B cell (primary cell): ENCODE results near the gene REEP6. TPM values are rescaled to one million over a fixed set of nuclear protein-coding genes. Genes with fewer than 3 reads are reported as not detected.
A peak's percentile ranks its signal among the peaks of the same experiment; 100 is the strongest.

Experiments used
- ATAC-seq: fragments of 200-7000 bp; cut with Tn5 transposase; one replicate; pipeline ENCODE4 v1.10.0; 2021; ENCODE audit warnings: low read depth, mild to moderate bottlenecking, moderate number of reproducible peaks, moderate library complexity
- CTCF ChIA-PET: fragments of 350-600 bp; sonication (Branson Sonifier 250); formaldehyde crosslinking; loops from one replicate; lab custom pipeline; 2021; ENCODE audit warnings: antibody characterized with exemption, inconsistent platforms; lab: Charles Lee
- POLR2A ChIA-PET: fragments of 350-600 bp; sonication (Branson Sonifier 250); formaldehyde crosslinking; loops from one replicate; lab custom pipeline; 2021; ENCODE audit warnings: antibody characterized with exemption; lab: Charles Lee
- DNase-seq: peaks from one replicate; pipeline ENCODE4 v3.0.0; 2013
- H2AFZ ChIP-seq: 2 replicates; pipeline ENCODE4 v1.6.1; 2012; ENCODE audit warnings: mild to moderate bottlenecking, low read depth, low read length; ENCODE audit not compliant: insufficient read depth, poor library complexity, severe bottlenecking
- H3K27ac ChIP-seq, 2 donors: 1 replicate in 1 of 2; 2 replicates in 1 of 2; pipeline ENCODE4 v1.5.1; 2012 to 2013; ENCODE audit warnings: low read length in 2 of 2, mild to moderate bottlenecking in 2 of 2, moderate library complexity in 1 of 2
- H3K27me3 ChIP-seq, 4 experiments: fragments of 200-600 bp in 1 of 4; sonication (generic) in 1 of 4; replicated peaks in 1 of 4; 1 replicate in 2 of 4; 2 replicates in 2 of 4; pipeline versions ENCODE4 v1.6.1 to v1.7.0; 2013 to 2016; ENCODE audit warnings: low read length in 3 of 4, mild to moderate bottlenecking in 2 of 4, mixed read lengths in 1 of 4, moderate library complexity in 1 of 4; ENCODE audit not compliant: insufficient read depth in 4 of 4, control insufficient read depth in 3 of 4; ENCODE audit errors: control extremely low read depth in 1 of 4
- H3K36me3 ChIP-seq, 2 experiments: replicated peaks in 1 of 2; 1 replicate in 1 of 2; 2 replicates in 1 of 2; pipeline versions ENCODE4 v1.6.1 to v1.7.1; 2013; ENCODE audit warnings: low read length in 1 of 2; ENCODE audit not compliant: insufficient read depth in 2 of 2, control insufficient read depth in 1 of 2; ENCODE audit errors: control extremely low read depth in 1 of 2, extremely low read depth in 1 of 2
- H3K4me1 ChIP-seq, 2 donors: fragments of 200-600 bp in 1 of 2; sonication (generic) in 1 of 2; 1 replicate in 1 of 2; 2 replicates in 1 of 2; pipeline versions ENCODE4 v1.5.1 to v1.6.1; 2013 to 2017; ENCODE audit warnings: low read length in 2 of 2; ENCODE audit not compliant: control insufficient read depth in 2 of 2, insufficient read depth in 2 of 2
- H3K4me2 ChIP-seq: replicated peaks from 2 replicates; pipeline ENCODE3; 2012; ENCODE audit warnings: mild to moderate bottlenecking, low read depth, low read length; ENCODE audit not compliant: poor library complexity, severe bottlenecking
- H3K4me3 ChIP-seq, 5 experiments: fragments of 200-600 bp in 1 of 5; sonication (generic) in 1 of 5; 1 replicate in 3 of 5; 2 replicates in 2 of 5; pipeline versions ENCODE4 v1.5.1 to v1.7.0; 2011 to 2016; ENCODE audit warnings: low read length in 4 of 5, mild to moderate bottlenecking in 4 of 5, low read depth in 2 of 5, control low read depth in 1 of 5, moderate library complexity in 1 of 5; ENCODE audit not compliant: insufficient read depth in 1 of 5; ENCODE audit errors: control extremely low read depth in 1 of 5, extremely low read depth in 1 of 5
- H3K79me2 ChIP-seq: fragments of 200-600 bp; sonication (generic); one replicate; pipeline ENCODE4 v1.6.0; 2016; ENCODE audit warnings: low read length; ENCODE audit not compliant: control insufficient read depth, insufficient read depth
- H3K9ac ChIP-seq: fragments of 200-600 bp; sonication (generic); 2 replicates; pipeline ENCODE4 v1.6.1; 2017; ENCODE audit warnings: mild to moderate bottlenecking, low read length, moderate library complexity
- H3K9me3 ChIP-seq, 3 donors: one replicate each; pipeline versions ENCODE4 v1.6.1 to v1.7.1; 2013; ENCODE audit warnings: low read length in 2 of 3; ENCODE audit not compliant: control insufficient read depth in 2 of 3, insufficient read depth in 1 of 3; ENCODE audit errors: control extremely low read depth in 1 of 3
- H4K20me1 ChIP-seq: 2 replicates; pipeline ENCODE4 v1.6.0; 2012; ENCODE audit warnings: mild to moderate bottlenecking, low read length; ENCODE audit not compliant: insufficient read depth, control insufficient read depth, poor library complexity, severe bottlenecking
- H3K27ac Mint-ChIP-seq: one replicate; pipeline ENCODE4 v1.8.0; 2021; ENCODE audit warnings: mixed read lengths
- H3K27me3 Mint-ChIP-seq: one replicate; pipeline ENCODE4 v1.8.0; 2021; ENCODE audit warnings: mixed read lengths
- H3K4me1 Mint-ChIP-seq: one replicate; pipeline ENCODE4 v1.8.0; 2021; ENCODE audit warnings: mixed read lengths
- H3K4me3 Mint-ChIP-seq: one replicate; pipeline ENCODE4 v1.8.0; 2021; ENCODE audit warnings: mixed read lengths
- H3K9me3 Mint-ChIP-seq: one replicate; pipeline ENCODE4 v1.8.0; 2022; ENCODE audit warnings: mixed read lengths; ENCODE audit not compliant: insufficient read depth
- EZH2 ChIP-seq: IDR thresholded peaks from 2 replicates; pipeline ENCODE4 v1.6.1; 2012; ENCODE audit warnings: borderline replicate concordance, low read depth, mild to moderate bottlenecking, moderate library complexity, low read length; ENCODE audit not compliant: insufficient read depth, poor library complexity, severe bottlenecking
- WGBS: methylation state at CpG from one replicate; pipeline ENCODE4 v1.1.5; 2013; ENCODE audit warnings: missing lambda C conversion rate; ENCODE audit not compliant: insufficient coverage; 5-methylcytosine and 5-hydroxymethylcytosine counted together
- intact Hi-C: fragments of 100-400 bp; cut with micrococcal nuclease; formaldehyde crosslinking; loops from one replicate; pipeline ENCODE4 v1.10.0; 2022
- polyA plus RNA-seq: library from polyadenylated mRNA; depleted of rRNA; stranded (reverse); fragments of >200 nt; gene quantifications from 2 replicates; pipeline ENCODE4 v1.2.3, GENCODE V29; 2012
- total RNA-seq, 2 donors: library from RNA; stranded (reverse); fragments of 120-200 nt in 1 of 2; gene quantifications; 1 replicate in 1 of 2; 2 replicates in 1 of 2; pipeline versions ENCODE4 v1.2.3 to v1.2.4, GENCODE V29; 2013 to 2022
- TF ChIP-seq, protein P1 (sequence below): fragments of 200-600 bp; IDR thresholded peaks from one replicate; pipeline ENCODE4 v1.8.0; 2022; ENCODE audit warnings: antibody characterized with exemption, mild to moderate bottlenecking

Gene REEP6
- total and polyA plus RNA-seq, 2 donors (not counting 1 experiment from before 2014, with no cell fraction given), result 0.64 to 1.1 TPM

DNA sequence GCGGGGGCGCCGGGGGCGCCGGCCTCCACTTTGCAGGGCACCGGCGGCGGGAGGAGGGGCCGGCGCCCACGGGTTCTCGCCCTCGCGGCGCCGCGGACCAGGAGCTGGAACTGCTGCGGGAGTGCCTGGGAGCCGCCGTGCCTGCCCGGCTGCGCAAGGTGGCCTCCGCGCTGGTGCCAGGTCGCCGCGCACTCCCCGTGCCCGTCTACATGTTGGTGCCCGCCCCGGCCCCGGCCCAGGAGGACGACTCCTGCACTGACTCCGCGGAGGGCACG is 23.8 kb upstream of the REEP6 start:
- H3K4me3 ChIP-seq, result no peak overlapping the region
- Mint-ChIP-seq H3K27ac (no peak overlapping the region), H3K4me3 (no peak overlapping the region), H3K9me3 (no peaks in the 10 kb centered on the region), H3K27me3 (no peaks in the 10 kb centered on the region), H3K4me1 (peaks cover 16% of the 10 kb centered on the region)
- ATAC-seq (no peak), DNase-seq (no peak)
- H3K79me2 ChIP-seq, result peaks cover 4% of the 10 kb centered on the region
- H3K9me3 ChIP-seq, result peaks cover 0 to 9% (median 0%) of the 10 kb centered on the region in 3 donors
- WGBS, result 8% methylated on average over 36 of the region's 36 CpGs
- ChIA-PET CTCF (no interaction called here), POLR2A (no interaction called here)
- no peak overlapping the region for H3K9ac ChIP-seq
- H3K27me3 ChIP-seq, result peaks cover 0 to 55% (median 14%) of the 10 kb centered on the region in 4 experiments
- TF ChIP-seq, protein P1, sequence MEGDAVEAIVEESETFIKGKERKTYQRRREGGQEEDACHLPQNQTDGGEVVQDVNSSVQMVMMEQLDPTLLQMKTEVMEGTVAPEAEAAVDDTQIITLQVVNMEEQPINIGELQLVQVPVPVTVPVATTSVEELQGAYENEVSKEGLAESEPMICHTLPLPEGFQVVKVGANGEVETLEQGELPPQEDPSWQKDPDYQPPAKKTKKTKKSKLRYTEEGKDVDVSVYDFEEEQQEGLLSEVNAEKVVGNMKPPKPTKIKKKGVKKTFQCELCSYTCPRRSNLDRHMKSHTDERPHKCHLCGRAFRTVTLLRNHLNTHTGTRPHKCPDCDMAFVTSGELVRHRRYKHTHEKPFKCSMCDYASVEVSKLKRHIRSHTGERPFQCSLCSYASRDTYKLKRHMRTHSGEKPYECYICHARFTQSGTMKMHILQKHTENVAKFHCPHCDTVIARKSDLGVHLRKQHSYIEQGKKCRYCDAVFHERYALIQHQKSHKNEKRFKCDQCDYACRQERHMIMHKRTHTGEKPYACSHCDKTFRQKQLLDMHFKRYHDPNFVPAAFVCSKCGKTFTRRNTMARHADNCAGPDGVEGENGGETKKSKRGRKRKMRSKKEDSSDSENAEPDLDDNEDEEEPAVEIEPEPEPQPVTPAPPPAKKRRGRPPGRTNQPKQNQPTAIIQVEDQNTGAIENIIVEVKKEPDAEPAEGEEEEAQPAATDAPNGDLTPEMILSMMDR, result no peak
- TF ChIP-seq EZH2, result no peak
- H2AFZ ChIP-seq, result no peak overlapping the region
- no peak overlapping the region for H3K27ac ChIP-seq
- peak overlapping the region; percentile 98 for H3K4me2 ChIP-seq
- H3K36me3 ChIP-seq, result no peaks in the 10 kb centered on the region
- intact Hi-C loops, result no loop called here
- peaks cover 66% of the 10 kb centered on the region for H4K20me1 ChIP-seq
- H3K4me1 ChIP-seq, result peaks cover 53 to 62% of the 10 kb centered on the region in 2 donors

DNA sequence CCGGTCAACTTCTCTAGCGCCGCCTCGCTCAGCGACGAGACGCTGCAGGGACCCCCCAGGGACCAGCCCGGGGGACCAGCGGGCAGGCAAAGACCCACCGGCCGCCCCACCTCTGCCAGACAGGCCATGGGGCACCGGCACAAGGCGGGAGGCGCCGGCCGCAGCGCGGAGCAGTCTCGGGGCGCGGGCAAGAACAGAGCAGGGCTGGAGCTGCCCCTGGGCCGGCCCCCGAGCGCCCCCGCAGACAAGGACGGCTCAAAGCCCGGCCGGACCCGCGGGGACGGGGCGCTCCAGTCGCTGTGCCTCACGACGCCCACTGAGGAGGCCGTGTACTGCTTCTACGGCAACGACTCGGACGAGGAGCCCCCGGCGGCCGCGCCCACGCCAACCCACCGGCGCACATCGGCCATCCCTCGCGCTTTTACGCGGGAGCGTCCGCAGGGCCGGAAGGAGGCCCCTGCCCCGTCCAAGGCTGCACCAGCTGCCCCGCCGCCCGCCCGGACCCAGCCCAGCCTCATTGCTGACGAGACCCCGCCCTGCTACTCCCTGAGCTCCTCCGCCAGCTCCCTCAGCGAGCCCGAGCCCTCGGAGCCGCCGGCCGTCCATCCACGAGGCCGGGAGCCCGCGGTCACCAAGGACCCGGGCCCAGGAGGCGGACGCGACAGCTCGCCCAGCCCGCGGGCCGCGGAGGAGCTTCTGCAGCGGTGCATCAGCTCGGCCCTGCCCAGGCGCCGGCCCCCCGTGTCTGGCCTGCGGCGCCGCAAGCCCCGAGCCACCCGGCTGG is 23.3 kb upstream of the REEP6 start:
- ChIA-PET POLR2A (interaction anchor here (1.2 to 1.4 kb wide), 2 partner anchors 22 to 23 kb away, joined by 3 to 4 read pairs; no protein-coding TSS in a partner anchor), CTCF (interaction anchor here (1.4 to 2.3 kb wide), 2 partner anchors 13 to 23 kb away, joined by 3 to 11 read pairs; no protein-coding TSS in a partner anchor)
- Mint-ChIP-seq H3K4me1 (peaks cover 16% of the 10 kb centered on the region), H3K9me3 (no peaks in the 10 kb centered on the region), H3K27ac (no peak overlapping the region), H3K27me3 (no peaks in the 10 kb centered on the region), H3K4me3 (no peak overlapping the region)
- H2AFZ ChIP-seq, result no peak overlapping the region
- peaks cover 55 to 68% of the 10 kb centered on the region in 2 donors for H3K4me1 ChIP-seq
- H4K20me1 ChIP-seq, result peaks cover 71% of the 10 kb centered on the region
- H3K36me3 ChIP-seq, result no peaks in the 10 kb centered on the region
- peak overlapping the region; percentile 37 for H3K9ac ChIP-seq
- H3K27ac ChIP-seq, result no peak overlapping the region
- ATAC-seq (no peak), DNase-seq (peak; percentile 50)
- peaks cover 0 to 61% (median 16%) of the 10 kb centered on the region in 4 experiments for H3K27me3 ChIP-seq
- 4% methylated on average over 91 of the region's 92 CpGs for WGBS
- no peak overlapping the region for H3K4me3 ChIP-seq
- peaks cover 9% of the 10 kb centered on the region for H3K79me2 ChIP-seq
- TF ChIP-seq EZH2, result peak; percentile 95
- TF ChIP-seq, protein P1, result no peak
- intact Hi-C loops, result no loop called here
- peaks cover 0 to 9% (median 0%) of the 10 kb centered on the region in 3 donors for H3K9me3 ChIP-seq
- peak overlapping the region; percentile 98 for H3K4me2 ChIP-seq
